ENCODE data around the gene KCNJ16. TPM values are rescaled to one million over a fixed set of nuclear protein-coding genes. Genes with fewer than 3 reads are reported as not detected.

KCNJ16 gene
- polyA plus RNA-seq, 1 donor = 1.3 TPM

DNA sequence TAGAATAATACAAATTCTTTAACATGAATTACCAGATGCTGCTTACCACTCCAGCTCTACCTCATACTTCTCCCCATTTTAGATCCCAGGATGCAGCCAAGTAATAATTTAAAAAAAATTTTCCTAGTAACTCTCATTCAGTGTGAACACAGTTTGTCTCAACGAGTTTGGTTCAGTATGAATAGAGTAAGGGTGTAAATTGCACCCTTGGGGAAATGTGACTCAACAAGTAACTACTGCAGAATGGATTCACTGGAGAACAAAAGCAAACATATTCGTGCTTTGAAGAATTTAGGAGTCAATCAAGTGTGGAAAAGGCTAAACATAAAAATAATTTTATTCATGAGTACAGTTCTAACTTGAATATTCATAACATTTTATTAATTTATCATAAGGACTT is 23.0 kb downstream of the KCNJ16 start:
- DNase-seq (ENCODE audit: low read depth) = no peak

DNA sequence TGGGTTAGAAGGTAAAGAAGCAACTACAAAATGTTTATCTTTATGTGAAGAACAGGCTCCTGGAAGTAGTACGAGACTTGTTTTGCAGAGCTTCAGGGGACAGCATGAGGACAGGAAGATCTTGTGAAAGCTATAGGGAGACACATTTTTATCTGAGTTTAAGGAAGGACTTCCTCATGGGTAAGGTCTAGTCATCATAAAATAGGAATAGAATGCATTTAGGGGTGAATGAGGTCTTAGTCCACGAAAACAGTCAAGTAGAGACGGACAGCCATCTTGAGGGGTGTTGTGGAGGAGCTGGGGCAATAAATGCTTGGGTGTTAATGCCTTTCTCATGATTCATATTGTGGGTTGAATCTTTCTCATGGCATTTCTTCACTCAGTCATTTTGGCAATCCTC is 24.3 kb downstream of the KCNJ16 start:
- DNase-seq (ENCODE audit: low read depth) = no peak

DNA sequence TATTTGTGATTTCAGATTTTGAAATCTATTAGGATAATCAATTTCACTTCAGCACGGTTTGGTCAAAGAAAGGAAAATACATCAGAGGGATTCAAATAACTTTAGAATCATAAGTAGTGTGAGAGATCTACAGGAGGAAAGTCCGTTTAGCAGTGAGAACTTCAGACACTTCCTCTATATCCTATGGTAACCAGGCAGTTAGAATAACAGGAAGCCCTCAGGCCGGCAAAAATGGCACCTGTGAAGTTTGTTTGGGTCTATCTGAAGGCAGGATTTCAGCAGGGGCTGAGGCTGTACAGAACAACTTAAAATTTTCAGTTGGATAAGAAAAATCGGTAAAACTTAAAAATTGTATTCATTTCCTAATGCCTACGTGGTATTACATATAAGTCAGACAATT is 24.9 kb downstream of the KCNJ16 start:
- no peak for DNase-seq (ENCODE audit: low read depth)

DNA sequence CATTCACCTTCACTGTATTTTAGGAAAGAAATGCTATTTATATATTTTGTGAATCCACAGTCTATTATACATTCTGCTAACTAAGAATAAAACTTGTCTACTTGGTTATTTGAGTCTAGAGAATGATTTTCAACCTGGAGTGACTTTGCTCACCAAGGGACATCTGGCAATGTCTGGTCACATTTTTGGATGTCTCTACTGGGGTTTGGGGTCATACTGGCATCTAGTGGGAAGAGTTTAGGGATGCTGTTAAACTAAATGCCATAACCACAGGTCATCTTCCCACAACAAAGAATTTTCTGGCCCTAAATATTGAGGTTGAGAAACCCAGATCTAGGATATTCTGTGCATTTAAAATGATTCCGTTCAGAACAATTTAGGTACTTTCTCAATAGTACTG is 26.0 kb downstream of the KCNJ16 start:
- no peak for DNase-seq (ENCODE audit: low read depth)

DNA sequence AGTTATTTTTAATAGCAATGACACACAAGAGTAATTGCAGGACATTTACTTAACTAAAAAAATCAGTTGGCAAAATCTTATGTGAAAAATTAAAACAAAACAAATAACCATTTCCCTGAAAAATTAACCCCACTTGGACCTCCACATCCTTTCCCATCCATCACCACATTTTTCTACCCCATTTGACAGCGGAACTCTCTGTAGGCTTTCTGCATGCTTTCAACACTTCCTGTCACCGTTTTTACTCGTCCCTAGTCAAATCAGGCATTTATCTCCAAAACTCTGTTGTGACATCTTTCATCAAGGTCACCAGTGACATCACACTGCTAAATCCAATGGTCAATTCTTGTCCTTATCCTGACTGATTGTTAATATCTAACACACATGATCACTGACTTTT is 27.5 kb downstream of the KCNJ16 start:
- no peak for DNase-seq (ENCODE audit: low read depth)

DNA sequence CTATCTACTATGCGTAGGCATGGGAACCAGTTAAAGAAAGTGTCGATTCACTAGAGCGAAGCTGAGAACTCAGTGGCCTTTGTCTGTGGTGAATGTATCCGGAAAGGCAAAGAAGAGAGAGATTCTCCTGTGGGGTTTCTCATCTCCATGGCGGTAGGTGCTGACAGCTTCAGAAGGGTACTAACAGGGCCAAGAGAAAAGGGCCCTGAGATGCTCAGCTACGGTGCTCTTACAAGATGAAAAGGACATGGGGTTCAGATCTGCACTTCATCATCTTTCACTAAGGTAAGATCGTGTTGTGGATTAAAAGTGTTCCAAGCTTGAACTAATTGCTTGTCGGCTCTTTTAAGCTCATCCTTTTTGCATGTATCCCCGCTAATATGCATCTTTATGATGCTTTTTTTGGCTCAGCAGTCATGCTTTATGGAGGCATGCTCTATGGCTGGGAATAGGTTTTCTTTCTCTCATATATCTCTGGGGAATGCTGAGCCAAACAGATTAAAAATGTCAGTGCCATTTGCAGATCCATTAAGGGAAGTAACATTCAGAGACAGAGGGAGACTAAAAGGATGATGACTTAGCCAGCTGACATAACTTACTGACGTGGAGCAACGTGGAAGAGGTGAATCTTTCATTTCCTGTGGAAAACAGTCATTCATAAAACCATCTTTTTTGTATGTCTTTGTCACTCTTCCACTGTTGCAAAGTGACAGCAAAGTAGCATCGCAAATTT is 29.9 kb downstream of the KCNJ16 start:
- DNase-seq (ENCODE audit: low read depth) = no peak

DNA sequence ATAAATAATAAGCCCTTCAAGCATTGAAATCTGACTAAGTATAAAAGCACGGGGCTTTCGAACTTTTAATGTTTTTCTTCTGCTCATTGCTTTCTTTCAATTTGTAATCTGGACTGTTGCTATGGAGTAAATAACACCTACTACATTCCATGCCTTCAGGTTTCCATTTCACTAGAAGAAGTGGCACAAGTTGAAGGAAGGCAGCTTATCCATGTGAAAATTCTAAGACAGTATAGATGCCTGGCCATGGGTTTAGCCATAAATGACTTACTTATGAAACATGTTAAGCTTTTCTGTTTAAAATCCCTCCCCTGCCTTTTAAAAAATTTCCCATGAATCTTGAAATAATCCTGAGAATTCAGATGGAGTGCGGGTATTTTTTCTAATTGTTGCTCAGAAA is 30.6 kb downstream of the KCNJ16 start:
- DNase-seq (ENCODE audit: low read depth) = no peak

DNA sequence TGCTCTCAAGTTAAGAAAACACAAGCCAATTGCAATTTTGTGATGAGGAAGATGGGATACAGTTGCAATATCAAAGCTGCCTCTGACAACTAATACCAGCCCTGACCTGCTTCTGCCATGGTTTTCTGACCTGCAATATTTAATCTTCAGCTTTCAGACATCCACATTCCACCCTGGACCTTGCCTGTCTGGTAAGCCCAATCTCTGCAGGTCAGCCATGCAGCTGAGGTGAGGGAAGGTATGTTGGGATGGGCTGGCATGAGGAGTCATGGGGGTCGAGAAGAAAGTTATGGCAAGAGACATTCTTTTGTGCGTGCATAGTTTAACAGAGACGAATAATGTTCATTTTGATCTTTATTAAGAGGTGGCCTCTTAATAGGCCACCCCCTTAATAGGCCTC is 31.5 kb downstream of the KCNJ16 start:
- no peak for DNase-seq (ENCODE audit: low read depth)

DNA sequence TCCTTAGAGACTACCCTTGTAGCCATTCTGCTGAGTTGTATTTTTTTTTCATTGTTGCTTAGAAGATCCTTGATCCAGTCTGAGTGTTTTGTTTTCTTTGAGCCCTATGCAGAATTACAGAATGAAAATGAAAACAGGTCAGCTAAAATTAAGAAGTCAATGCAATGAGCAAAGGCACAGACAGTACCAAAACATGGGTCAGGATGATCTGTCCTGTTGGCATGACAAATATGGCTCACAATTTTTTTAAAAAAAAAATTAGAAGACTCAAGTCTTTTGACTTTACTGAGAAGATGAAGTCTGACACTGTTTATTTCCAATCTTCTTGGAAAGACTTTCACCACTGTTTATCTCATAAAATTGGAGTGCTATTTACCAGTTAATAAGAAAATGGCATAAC is 32.4 kb downstream of the KCNJ16 start:
- no peak for DNase-seq (ENCODE audit: low read depth)

DNA sequence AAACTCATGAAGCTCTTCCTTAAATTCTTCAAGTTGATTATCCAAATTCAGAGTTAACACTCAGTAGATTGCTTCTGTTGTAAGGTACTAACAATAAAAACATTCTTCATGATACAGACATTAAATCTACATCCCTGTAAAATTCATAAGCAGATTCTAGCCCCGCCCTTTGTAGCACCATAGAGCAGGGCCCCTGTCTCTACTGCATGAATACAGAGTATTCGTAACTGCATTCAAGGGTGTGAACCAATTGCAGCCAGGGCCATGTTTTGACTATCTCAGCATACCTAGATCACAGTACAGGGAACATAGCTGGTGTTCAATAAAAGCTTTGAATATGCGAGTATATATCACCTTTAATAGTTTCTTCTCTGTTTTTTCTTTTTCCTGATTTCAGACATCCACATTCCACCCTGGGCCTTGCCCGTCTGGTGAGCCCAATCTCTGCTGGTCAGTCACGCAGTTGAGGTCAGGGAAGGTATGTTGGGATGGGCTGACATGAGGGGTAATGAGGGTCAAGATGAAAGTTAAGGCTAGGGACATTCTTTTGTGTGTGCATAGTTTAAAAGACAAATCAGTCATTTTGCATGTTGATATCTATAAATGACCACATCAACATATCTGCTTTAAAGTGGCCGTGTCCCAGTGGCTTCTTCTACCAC is 33.0 kb downstream of the KCNJ16 start:
- DNase-seq (ENCODE audit: low read depth) = no peak

DNA sequence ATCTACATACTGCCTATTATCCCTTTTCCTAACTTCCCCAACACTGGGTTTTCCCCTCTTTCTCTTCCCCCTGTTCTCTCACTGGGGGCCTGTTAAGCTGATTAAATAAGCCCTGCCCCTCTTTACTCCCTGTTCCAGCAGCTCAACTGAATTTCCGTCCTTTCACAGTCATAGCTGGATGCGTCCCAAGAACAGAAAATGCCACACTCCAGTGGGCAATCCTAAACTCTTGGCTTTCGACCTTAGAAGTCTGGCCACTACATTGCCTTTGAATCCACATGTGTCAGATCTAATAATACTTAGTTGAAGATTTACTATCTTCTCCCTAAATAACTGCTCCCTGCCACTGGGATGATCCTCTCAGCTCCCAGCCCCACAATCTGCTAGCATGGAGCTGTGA is 34.5 kb downstream of the KCNJ16 start:
- no peak for DNase-seq (ENCODE audit: low read depth)

DNA sequence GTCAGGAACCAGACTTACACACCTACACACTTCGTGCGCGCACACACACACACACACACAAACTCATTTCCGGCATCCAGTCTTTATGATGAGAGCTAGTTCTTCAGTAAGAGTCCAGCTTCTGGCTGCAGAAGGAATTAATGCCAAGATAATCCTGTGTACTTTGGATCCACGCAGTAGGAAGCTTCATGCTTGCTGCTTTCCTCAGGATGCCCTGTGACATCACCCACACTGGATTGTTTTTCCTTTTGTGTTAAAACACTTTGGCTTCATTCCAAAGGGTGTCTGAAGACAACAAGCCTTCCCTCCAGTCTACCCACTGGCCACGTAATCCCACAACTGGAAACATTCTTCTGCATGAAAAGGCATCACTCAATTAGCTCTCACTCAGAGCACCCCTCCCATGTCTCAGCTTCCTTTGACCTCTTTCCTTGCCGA is 35.4 kb downstream of the KCNJ16 start:
- DNase-seq (ENCODE audit: low read depth) = no peak

DNA sequence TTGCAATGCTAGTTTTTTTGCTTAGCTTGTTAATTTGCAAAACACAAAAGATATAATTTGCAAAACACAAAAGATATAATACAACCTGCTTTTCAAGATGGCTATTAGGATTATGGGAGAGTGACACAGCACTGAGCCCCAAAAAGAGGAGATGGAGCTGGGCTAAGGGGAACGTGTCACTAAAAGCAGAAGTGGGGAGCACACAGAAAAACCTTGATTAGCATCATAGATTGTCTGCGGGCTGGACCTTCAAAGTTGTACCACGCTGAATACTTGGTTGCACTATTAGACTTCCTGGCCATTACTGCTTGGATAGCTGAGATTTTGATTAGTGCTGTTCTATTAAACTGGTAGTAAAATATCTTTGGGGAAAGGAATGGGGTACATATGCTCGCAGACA is 36.2 kb downstream of the KCNJ16 start:
- DNase-seq (ENCODE audit: low read depth) = no peak

DNA sequence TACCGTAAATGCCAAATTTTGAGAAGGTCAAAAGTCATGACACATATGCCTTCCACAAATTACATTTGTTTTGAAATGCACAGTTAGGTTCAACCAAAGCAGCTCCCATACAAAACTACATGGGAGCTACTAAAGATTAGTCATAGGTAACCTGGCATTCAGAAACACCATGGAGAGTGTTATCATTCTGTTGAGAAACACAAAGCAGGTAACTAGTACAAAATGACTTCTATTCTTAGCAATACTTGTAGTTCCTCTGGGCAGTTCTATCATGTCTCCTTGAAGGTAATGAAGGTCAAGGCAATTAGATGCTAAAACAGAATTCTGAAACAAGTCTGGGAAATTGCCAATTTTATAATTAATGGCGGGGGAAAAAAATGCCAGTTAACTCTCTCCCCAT is 39.4 kb downstream of the KCNJ16 start:
- DNase-seq (ENCODE audit: low read depth) = no peak

DNA sequence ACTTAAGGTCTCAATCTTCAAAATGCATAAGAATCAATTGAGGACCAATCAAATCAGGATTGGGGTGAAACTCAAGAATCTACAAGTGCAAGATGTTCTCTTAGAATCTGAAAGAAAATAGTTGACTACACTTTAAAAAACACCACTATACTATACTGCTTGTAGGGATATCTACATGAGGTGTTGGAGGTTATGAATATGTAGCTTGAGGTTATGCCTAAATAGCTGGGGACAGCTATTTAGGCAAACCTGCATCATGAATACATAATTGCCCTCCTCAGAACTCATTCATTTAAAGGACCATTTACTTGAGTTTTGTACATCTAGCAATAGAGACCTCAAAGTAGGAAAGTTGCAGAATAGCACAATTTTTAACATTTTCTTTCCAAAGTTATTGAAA is 40.1 kb downstream of the KCNJ16 start:
- no peak for DNase-seq (ENCODE audit: low read depth)

DNA sequence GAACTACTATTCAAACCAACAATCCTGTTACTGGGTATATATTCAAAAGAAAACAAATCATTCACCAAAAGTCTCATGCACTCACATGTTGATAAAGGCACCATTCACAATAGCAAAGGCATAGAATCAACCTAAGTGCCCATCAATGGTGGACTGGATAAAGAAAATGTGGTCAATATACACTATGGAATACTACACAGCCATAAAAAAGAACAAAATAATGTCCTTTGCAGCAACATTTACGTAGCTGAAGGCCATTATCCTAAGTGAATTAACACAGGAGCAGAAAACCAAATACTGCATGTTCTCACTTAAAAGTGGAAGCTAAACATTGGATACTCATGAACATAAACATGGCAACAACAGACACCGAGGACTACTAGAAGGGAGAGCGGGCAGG is 41.9 kb downstream of the KCNJ16 start:
- no peak for DNase-seq (ENCODE audit: low read depth)

DNA sequence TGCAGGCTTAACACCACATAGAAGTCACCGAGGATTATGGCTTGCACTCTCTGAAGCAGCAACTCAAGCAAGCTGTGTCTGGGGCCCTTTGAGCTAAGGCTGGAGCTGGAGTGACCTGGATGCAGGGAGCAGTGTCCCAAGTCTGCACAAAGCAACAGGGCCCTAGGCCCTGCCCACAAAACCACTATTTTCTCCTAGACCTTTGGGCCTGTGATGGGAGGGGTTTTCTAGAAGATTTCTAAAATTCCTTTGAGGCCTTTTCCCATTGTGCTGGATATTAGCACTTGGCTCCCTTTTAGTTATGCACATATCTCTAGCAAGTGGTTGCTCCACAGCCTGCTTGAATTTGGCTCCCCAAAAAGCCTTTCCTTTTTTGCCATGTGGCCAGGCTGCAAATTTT is 44.5 kb downstream of the KCNJ16 start:
- no peak for DNase-seq (ENCODE audit: low read depth)

DNA sequence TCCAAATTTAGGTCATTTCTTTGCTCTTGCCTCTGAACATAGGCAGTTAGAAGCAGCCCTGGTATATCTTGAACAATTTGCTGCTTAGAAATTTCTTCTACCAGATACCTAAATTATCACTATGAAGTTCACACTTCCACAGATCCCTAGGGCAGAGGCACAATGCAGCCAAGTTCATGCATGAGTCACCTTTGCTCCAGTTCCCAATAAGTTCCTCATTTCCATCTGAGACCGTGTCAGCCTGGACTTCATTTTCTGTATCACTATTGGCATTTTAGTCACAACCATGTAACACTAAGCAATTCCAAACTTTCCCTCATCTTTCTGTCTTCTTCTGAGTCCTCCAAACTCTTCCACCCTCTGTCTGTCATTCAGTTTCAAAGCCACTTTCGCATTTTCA is 45.0 kb downstream of the KCNJ16 start:
- no peak for DNase-seq (ENCODE audit: low read depth)

DNA sequence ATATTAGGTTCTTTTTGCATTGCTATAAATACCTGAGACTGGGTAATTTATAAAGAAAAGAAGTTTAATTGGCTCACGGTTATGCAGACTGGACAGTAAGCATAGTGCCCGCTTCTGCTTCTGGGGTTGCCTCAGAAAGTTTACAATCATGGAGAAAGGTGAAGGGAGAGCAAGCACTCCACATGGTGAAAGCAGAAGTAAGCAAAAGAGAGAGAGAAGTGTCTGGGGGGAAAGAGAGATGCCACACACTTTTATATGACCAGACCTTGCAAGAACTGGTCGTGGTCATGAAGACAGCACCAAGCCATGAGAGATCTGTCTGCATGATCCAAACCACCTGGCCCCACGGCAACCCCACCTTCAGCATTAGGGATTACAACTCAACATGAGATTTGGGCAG is 45.4 kb downstream of the KCNJ16 start:
- no peak for DNase-seq (ENCODE audit: low read depth)

DNA sequence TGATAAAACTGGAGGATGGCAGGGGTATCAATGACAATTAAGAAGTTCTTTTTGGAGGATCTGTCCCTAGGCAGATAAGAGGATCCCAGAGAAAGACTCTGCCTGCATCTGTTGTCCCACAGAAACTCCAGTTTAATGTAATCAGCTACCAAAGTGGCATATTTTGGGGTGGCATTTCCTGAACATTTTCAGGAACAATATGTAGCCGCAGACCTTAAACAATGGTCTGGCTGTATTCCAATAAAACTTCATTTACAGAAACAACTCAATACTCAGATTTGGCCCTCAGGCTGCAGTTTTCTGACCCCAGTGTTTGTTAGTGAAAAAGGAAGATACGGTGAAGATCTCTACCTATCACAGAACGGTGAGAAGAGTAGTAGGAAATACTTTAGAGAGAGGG is 46.1 kb downstream of the KCNJ16 start:
- DNase-seq (ENCODE audit: low read depth) = no peak

DNA sequence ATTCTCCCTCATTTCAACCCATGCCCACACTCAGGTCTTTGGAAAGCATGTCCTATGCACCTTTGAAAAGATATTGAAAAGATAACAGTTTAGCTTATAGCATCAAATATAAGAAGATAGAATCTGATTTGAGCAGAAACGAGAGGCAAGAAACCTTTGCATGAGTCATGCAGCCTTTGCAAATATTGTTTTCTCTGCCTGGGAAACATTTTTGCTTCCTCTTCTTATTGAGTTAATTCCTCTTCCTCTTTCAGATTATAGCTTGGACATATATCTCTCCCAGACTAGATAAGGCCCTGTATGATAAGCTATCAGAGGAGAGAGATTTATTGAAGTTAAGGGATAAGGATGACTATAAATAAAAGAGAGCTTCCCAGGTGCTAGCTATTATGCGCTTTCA is 48.2 kb downstream of the KCNJ16 start:
- DNase-seq (ENCODE audit: low read depth) = no peak

DNA sequence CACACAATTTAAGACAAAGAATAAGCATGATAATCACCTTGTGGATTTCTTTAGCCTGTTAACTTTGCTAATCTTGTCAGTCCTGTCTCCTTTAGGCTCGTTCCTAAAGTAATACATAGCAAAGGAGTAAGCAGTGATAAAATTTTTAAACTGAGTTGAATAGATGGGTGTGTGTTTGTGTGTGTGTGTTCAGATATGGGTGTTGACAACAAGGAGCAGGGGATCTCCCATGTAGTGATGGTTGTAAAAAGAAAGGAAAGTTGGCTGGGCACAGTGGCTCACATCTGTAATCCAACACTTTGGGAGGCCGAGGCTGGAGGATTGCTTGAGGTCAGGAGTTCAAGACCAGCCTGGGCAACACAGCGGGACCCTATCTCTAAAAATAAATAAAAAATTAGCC is 49.7 kb downstream of the KCNJ16 start:
- no peak for DNase-seq (ENCODE audit: low read depth)

DNA sequence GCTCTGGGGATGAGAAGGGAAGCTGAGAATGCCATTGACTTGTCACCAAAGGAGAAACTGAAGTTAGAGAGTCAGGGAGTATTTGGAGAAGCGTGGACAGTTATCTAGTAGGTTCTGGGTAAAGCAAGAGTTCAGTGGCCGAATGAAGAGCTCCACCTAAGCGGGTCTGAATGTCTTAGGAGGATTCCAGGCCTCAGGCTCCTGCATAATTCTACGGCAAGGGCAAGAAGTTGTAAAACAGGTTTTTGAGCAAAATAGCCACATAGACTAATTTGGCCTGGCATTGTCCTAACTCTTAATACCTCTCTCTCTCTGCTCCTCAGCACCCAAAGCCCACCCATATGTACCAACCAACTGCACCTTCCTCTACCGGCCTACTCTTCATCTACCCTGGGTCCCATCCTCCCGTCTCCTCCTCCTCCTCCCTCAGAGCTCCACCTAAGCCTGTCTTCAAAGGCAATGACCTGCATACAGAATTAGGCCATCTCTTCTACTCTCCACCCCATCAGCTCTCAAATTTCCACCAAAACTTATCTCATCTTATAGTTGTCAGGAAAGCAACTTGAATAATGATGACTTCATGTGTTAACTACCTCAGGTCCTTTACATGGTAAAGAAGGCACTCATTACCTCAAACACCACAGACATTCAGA is 52.3 kb downstream of the KCNJ16 start:
- DNase-seq (ENCODE audit: low read depth) = no peak
